GM20000 (cell line): ENCODE results near the gene CHTF18.
"Not testable (repeated sequence)": the region's sequence is repeated elsewhere in the genome, so short reads cannot be mapped to it uniquely, and the experiment has no call there.

Source experiments
- DNase-seq: peaks from one replicate; pipeline ENCODE4 v3.0.0; 2012; ENCODE audit warnings: low spot score
- TF ChIP-seq, protein P1 (sequence below): IDR thresholded peaks from 2 replicates; pipeline ENCODE4 v1.5.1; 2012; ENCODE audit warnings: mild to moderate bottlenecking, control low read depth; ENCODE audit errors: extremely low read depth, missing control alignments

CHTF18 gene

GRCh38 chr16:830107-830870, 41.9 kb downstream of the CHTF18 start:
- TF ChIP-seq, protein P1, sequence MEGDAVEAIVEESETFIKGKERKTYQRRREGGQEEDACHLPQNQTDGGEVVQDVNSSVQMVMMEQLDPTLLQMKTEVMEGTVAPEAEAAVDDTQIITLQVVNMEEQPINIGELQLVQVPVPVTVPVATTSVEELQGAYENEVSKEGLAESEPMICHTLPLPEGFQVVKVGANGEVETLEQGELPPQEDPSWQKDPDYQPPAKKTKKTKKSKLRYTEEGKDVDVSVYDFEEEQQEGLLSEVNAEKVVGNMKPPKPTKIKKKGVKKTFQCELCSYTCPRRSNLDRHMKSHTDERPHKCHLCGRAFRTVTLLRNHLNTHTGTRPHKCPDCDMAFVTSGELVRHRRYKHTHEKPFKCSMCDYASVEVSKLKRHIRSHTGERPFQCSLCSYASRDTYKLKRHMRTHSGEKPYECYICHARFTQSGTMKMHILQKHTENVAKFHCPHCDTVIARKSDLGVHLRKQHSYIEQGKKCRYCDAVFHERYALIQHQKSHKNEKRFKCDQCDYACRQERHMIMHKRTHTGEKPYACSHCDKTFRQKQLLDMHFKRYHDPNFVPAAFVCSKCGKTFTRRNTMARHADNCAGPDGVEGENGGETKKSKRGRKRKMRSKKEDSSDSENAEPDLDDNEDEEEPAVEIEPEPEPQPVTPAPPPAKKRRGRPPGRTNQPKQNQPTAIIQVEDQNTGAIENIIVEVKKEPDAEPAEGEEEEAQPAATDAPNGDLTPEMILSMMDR, result no peak
- DNase-seq, result no peak

DNA sequence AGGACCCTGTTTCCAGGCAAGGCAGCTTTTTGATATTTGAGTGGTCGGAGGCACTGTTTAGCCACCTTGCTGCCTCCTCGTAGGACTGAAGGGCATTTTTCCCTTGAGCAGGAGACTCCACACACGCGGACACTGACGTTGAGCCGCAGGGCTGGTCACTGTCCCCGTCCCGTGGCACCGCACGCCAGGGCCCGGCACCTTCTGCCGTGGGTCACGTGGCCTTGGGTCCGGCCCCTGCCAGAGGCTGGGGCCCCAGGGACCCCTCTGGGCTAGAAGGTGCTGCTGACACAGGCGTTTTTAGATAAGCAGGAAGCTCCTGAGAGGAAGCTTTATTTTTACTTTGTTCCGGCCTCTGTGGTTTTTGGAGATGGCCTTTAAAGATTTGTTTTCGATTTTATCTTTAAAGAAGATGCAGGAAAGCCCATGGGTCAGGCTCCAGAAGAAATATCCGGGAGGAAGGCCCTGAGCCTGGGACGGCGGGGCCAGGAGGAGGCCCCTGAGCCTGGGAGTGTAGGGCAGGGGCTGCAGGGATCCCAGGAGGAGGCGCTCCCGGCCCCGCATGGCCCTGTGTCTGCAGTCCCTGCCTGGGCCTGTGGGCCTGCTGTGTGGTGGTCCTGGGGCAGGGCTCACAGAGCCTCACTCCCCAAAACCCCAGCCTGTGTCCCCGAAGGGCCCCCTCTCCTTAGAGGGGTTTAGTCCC, 42.6 kb downstream of the CHTF18 start:
- TF ChIP-seq, protein P1, result no peak
- no peak for DNase-seq

- TF ChIP-seq, protein P1, result no peak
- no peak for DNase-seq
Measured at GRCh38 chr16:831571-832413, 43.4 kb downstream of the CHTF18 start.

DNA sequence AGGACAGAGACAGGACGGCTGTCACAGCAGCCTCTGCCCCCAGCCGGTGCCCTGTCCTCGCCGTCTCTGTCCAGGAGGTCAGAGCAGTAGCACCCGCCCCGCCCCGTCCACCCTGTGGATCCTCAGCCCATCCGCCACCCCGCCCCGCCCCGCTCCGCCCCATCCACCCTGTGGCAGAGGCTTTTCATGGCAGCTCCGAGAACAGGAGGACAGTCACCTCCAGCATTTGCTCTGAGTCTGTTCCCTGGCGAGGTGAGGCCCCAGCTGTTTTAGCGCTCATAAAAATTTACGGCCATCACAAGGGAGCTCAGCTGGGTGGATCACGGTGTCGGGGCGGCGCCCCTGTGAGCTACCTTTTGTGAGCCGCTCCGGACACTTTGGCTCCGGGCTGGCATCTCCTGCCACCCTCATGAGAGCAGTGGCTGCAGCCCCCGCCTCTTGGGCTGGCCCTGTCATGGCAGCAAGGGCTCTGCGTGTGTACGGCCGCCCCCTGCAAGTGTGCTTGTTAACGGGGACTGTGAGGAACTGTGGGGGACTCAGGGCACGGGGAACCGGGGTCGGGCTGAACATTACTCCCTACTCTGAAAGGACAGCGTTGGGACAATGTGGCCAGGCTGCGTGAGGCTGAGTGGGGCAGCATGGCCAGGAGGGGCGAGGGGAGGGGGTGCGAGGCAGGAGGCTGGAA, 44.4 kb downstream of the CHTF18 start:
- TF ChIP-seq, protein P1, result no peak
- no peak for DNase-seq

GRCh38 chr16:833411-833810, 45.0 kb downstream of the CHTF18 start:
- no peak for DNase-seq
- TF ChIP-seq, protein P1, result no peak

DNA sequence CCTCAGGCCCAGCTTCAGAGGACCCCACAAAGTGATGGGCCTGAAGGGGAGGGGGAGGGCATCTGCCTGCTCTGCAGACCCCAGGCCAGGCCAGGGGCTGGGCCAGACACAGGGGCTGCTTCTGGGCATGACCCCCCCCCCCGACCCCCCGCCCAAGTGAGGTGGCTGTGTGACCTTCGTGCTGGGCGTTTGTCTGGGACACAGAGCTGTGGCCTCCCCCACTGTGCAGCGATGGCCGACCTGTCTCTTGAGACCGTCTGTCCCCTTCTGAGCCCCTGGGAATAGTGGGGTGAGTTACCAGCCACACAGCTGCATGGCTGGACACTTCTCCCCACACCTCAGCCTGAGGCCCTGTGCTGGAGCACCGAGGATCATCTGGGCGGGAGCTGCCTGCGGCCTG, 47.0 kb downstream of the CHTF18 start:
- TF ChIP-seq, protein P1, result no peak
- no peak for DNase-seq

DNA sequence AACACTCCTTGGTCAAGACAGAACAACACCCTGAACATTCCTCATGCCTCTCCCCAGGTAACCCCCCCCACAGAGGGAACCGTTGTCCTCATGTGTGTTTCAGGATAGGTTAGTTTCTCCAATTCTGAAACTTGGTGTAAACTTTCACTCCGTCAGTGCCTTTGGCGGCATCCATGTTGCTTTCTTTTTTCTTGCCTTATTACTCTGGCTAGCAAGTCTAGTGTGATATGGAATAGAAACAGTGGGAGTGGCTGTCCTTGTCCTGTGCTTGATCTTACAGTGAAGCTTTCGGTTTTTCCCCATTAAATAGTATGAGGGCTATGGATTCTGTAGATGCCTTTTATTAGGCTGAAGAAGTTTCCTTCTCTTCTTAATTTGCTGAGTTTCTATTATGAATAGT, 47.8 kb downstream of the CHTF18 start:
- no peak for DNase-seq
- TF ChIP-seq, protein P1, result no peak

- not testable (repeated sequence) for DNase-seq
Measured at GRCh38 chr16:836822-837221, 48.4 kb downstream of the CHTF18 start.
